NCI-H2227 treated with DMSO at 0.1 percent for 48 hours (cell line): ENCODE measurements around the gene S100A1.
"Not testable (repeated sequence)": the region's sequence is repeated elsewhere in the genome, so short reads cannot be mapped to it uniquely, and the experiment has no call there.

ENCODE experiments used
- DNase-seq: peaks from one replicate; lab custom pipeline; 2025; lab: John Stamatoyannopoulos, UW

The S100A1 gene

GRCh38 chr1:153627715-153628626, at the start of gene S100A1:
TSS of gene S100A1 (plus strand) at chr1:153628434. CDS start at chr1:153630522, 2,088 bp downstream.
- no peak for DNase-seq

- DNase-seq: no peak
Measured at GRCh38 chr1:153578490-153578889, 49.7 kb upstream of the S100A1 start.

GRCh38 chr1:153578936-153579335, 49.3 kb upstream of the S100A1 start:
- no peak for DNase-seq

GRCh38 chr1:153582836-153583235, 45.4 kb upstream of the S100A1 start:
- not testable (repeated sequence) for DNase-seq

GRCh38 chr1:153583514-153583913, 44.7 kb upstream of the S100A1 start:
- DNase-seq: not testable (repeated sequence)

- DNase-seq: no peak
Measured at GRCh38 chr1:153583976-153584375, 44.3 kb upstream of the S100A1 start.

GRCh38 chr1:153585006-153585405, 43.2 kb upstream of the S100A1 start:
- no peak for DNase-seq

- DNase-seq: no peak
Measured at GRCh38 chr1:153586347-153586746, 41.9 kb upstream of the S100A1 start.

- DNase-seq: no peak
Measured at GRCh38 chr1:153587314-153587713, 40.9 kb upstream of the S100A1 start.

GRCh38 chr1:153588033-153588432, 40.2 kb upstream of the S100A1 start:
- not testable (repeated sequence) for DNase-seq

GRCh38 chr1:153588482-153588881, 39.8 kb upstream of the S100A1 start:
- no peak for DNase-seq

GRCh38 chr1:153592748-153593147, 35.5 kb upstream of the S100A1 start:
- DNase-seq: no peak

GRCh38 chr1:153597206-153597605, 31.0 kb upstream of the S100A1 start:
- no peak for DNase-seq

- DNase-seq: no peak
Measured at GRCh38 chr1:153598309-153599172, 29.7 kb upstream of the S100A1 start.

GRCh38 chr1:153599847-153600246, 28.4 kb upstream of the S100A1 start:
- DNase-seq: no peak

- DNase-seq: no peak
Measured at GRCh38 chr1:153602749-153603148, 25.5 kb upstream of the S100A1 start.

- DNase-seq: no peak
Measured at GRCh38 chr1:153606194-153606593, 22.0 kb upstream of the S100A1 start.

- no peak for DNase-seq
Measured at GRCh38 chr1:153607381-153607780, 20.9 kb upstream of the S100A1 start.

GRCh38 chr1:153608089-153608682, 20.0 kb upstream of the S100A1 start:
- DNase-seq: no peak

GRCh38 chr1:153608742-153609584, 19.3 kb upstream of the S100A1 start:
- DNase-seq: no peak

GRCh38 chr1:153609585-153609907, 18.7 kb upstream of the S100A1 start:
- DNase-seq: no peak

GRCh38 chr1:153610334-153610733, 17.9 kb upstream of the S100A1 start:
- no peak for DNase-seq
